ENCODE results near the gene WDFY3.
"Not testable (repeated sequence)": the region's sequence is repeated elsewhere in the genome, so short reads cannot be mapped to it uniquely, and the experiment has no call there.

The WDFY3 gene

DNA sequence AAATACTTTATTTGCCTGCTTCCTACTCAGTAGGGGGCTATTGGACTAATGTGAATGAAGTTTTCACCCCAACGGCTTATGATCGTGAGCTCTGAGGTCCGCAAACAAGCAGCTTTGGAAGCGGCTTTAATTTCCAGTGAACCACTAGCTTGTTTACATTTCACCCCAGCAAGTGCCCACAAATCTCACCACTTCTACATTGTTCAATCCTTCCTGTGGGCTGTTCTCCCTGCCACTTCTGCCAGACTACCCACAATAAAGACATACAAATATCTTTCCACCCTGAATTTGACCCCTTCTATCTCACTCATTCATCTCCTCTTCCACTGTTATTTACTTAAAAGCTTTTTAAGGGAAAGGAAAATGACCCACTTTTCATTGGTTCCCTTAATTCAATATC is 285.5 kb downstream of the WDFY3 start:
- Mint-ChIP-seq H3K27ac (no peak overlapping the region), H3K36me3 (no peaks in the 10 kb centered on the region), H3K4me3 (no peak overlapping the region), H3K9me3 (no peaks in the 10 kb centered on the region), H3K4me1 (no peaks in the 10 kb centered on the region)
- DNase-seq (ENCODE audit: low spot score in 2 of 2) (no peak), ATAC-seq (no peak)

DNA sequence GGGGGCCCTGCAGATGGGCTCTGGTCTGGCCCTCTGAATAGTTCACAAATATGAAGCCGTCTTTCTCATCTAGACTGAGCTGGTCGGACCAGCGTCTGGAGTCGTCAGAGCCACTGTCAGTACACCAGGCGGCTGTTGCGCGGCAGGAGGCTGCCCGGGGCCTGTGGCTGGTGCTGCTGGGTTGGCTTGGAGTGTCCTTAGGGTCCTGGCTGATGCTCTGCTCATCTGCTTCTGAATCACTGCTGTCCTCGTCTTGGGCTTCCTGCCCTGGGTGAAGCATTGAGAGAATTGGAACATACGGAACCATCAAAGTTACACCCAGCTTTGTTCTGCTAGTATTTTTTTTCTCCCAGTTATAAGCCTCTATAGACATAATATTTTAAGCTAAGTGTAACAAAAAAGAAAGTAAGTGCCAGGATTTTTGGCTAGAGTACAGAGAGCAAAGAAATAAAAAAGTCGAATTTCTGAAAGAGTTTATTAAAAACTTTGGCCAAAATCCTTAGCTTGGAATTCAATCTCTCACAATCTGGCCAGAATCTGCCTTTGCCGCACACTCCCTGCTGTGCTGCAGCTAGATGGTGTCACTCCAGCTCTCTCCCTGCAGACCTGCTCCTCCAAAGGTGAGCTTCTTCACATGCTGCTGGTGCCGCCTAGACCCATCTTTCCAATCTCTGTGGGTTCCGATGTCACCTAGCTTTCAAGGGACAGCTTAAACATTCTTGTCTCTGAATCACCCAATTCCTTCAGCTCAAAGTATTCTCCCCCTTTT is 287.3 kb downstream of the WDFY3 start:
- Mint-ChIP-seq H3K4me3 (no peak overlapping the region), H3K4me1 (no peaks in the 10 kb centered on the region), H3K36me3 (no peaks in the 10 kb centered on the region), H3K9me3 (no peaks in the 10 kb centered on the region), H3K27ac (no peak overlapping the region)
- ATAC-seq (no peak), DNase-seq (ENCODE audit: low spot score in 2 of 2) (no peak)

DNA sequence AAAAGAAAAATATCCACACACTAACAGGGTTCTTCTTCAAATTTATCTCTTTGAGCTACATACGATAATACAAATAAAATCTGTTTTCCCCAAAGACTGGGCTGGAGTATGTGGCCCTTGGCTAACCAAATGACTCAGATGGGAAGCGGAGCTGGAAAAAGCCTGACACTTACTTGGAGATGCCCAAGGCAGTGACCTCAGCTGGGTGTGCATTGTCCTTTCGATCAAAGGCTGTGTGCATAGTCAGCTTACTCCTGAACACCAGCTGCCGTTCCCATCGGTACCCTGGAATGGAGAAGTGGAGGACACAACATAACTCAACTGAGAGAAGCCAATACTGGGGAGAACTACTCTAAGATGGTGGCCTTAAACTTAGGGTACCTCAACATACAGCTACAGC is 288.5 kb downstream of the WDFY3 start:
- DNase-seq (ENCODE audit: low spot score in 2 of 2) = no peak
- no peaks in the 10 kb centered on the region for H3K9me3 Mint-ChIP-seq
- H3K4me1 Mint-ChIP-seq = no peaks in the 10 kb centered on the region
- H3K36me3 Mint-ChIP-seq = no peaks in the 10 kb centered on the region
- ATAC-seq = no peak
- H3K27ac Mint-ChIP-seq = no peak overlapping the region
- no peak overlapping the region for H3K4me3 Mint-ChIP-seq

DNA sequence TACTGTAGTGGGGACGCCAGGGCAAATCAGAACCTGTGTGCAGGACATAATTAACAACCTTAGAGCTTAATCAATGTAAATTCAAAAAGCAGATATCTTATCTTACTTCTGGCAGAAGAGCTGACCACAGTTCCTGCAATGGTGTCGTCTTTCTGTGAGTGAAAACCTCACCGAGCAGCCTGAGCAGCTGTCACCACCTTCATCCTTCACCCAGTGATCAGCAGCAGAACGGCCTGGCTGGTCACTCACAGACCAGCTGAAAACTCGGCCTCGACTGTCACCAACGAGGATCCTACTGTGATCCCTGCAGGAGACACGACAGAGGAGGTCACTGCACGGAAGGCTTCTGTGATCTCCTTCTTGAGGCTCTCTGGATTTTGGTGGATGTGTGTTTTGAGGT is 289.4 kb downstream of the WDFY3 start:
- H3K36me3 Mint-ChIP-seq = no peaks in the 10 kb centered on the region
- no peak for DNase-seq (ENCODE audit: low spot score in 2 of 2)
- no peak overlapping the region for H3K27ac Mint-ChIP-seq
- H3K4me3 Mint-ChIP-seq = no peak overlapping the region
- no peak for ATAC-seq
- H3K4me1 Mint-ChIP-seq = no peaks in the 10 kb centered on the region
- no peaks in the 10 kb centered on the region for H3K9me3 Mint-ChIP-seq

DNA sequence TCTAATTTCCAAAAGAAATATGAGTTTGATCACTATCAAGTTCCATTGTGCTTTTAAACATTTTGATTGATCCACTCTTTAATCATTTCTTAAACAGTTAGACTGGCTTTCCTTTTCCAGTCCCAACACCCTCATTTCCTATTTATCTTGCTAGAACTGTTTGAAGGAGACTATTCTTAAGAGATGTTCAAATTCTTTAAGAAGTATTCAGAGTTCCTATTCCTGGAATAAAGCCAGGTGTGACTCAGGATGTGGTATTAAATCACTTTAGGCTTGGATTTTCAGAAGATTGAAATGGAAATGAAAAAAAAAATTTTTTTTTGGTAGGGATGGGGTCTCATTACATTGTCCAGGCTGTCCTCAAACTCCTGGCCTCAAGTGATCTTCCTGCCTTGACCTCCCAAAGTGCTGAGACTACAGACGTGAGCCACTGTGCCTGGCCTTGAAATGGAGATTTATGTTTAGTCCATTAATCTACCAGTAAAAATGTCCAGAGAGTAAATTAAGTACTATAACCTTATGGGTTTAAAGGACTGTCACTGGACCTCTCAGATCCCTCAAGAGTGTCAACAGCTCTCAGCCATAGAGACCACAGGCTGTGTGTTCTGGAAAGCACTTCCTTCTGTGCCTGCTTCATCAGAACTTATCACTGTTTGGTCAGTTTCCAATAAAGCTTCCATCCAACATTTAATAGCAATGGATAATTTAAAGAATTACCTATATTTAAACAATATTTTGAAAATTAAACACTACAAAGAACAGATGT is 292.8 kb downstream of the WDFY3 start:
- DNase-seq (ENCODE audit: low spot score in 2 of 2) = no peak
- H3K4me1 Mint-ChIP-seq = no peaks in the 10 kb centered on the region
- no peak overlapping the region for H3K27ac Mint-ChIP-seq
- no peaks in the 10 kb centered on the region for H3K36me3 Mint-ChIP-seq
- no peak overlapping the region for H3K4me3 Mint-ChIP-seq
- ATAC-seq = no peak
- no peaks in the 10 kb centered on the region for H3K9me3 Mint-ChIP-seq

DNA sequence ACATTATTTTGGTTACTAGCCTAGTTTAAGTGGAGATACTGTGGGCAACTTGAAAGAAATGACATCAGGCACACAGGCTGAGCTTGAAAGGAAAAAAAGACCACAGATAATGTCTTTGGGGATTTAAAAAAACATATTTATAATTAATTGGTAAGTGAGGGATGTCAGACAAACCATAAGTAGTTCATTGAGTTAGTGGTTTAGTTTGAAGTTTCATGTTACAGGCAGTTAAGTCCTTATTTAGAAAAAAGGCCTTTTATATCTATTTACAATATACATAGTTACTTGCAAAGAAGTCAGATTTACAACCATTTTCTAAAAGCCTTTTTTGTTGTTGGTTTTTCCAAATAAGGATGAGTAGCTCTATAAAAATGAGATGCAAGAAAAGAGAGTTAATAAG is 294.3 kb downstream of the WDFY3 start:
- Mint-ChIP-seq H3K4me1 (no peaks in the 10 kb centered on the region), H3K36me3 (no peaks in the 10 kb centered on the region), H3K4me3 (no peak overlapping the region), H3K27ac (no peak overlapping the region), H3K9me3 (no peaks in the 10 kb centered on the region)
- DNase-seq (ENCODE audit: low spot score in 2 of 2) (no peak), ATAC-seq (no peak)

DNA sequence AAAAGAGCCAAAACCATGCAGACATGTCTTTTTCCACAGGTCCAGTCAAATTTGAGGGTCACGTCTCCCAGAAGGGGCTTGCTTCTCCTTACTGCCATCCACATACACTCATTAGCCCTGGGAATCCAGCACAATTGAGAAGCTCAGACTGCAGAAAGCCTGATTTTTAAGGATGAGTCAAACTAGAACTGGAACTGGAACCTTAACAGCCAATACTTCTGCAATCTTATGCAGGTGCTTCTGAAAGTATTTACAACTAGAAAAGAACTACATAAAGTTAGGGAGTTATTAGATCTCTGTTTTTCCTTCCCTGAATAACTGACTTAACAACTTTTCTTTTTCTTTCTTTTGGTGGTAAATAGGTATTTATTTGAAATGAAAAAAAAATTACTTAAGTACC is 297.3 kb downstream of the WDFY3 start:
- Mint-ChIP-seq H3K36me3 (no peaks in the 10 kb centered on the region), H3K4me1 (no peaks in the 10 kb centered on the region), H3K4me3 (no peak overlapping the region), H3K9me3 (no peaks in the 10 kb centered on the region), H3K27ac (no peak overlapping the region)
- no peak for ATAC-seq
- DNase-seq (ENCODE audit: low spot score in 2 of 2) = no peak

DNA sequence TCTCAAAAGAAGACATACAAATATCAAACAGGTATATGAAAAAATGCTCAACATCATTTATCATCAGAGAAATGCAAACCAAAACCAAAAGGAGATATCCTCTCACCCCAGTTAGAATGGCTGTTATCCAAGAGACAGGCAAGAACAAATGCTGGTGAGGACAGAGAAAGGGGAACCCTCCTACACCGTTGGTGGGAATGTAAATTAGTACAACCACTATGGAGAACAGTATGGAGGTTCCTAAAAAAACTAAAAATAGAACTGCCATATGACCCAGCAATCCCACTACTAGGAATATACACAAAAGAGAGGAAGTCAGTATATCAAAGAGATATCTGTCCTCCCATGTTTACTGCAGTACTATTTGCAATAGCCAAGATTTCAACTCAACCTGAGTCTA is 300.1 kb downstream of the WDFY3 start:
- Mint-ChIP-seq H3K4me1 (no peaks in the 10 kb centered on the region), H3K36me3 (no peaks in the 10 kb centered on the region), H3K9me3 (no peaks in the 10 kb centered on the region), H3K4me3 (no peak overlapping the region), H3K27ac (no peak overlapping the region)
- no peak for ATAC-seq
- DNase-seq (ENCODE audit: low spot score in 2 of 2) = no peak

DNA sequence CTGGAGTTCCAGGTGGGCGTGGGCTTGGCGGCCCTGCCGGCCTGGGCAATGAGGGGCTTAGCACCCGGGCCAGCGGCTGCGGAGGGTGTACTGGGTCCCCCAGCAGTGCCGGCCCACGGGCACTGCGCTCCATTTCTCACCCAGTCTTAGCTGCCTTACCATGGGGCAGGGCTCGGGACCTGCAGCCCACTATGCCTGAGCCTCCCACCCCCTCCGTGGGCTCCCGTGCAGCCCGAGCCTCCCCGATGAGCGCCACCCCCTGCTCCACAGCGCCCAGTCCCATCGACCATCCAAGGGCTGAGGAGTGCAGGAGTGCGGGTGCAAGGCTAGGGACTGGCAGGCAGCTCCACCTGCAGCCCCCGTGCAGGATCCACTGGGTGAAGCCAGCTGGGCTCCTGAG is 301.7 kb downstream of the WDFY3 start:
- H3K36me3 Mint-ChIP-seq; DNase-seq (ENCODE audit: low spot score in 2 of 2); ATAC-seq; H3K27ac Mint-ChIP-seq; H3K4me3 Mint-ChIP-seq; H3K9me3 Mint-ChIP-seq; H3K4me1 Mint-ChIP-seq: not testable (repeated sequence)

DNA sequence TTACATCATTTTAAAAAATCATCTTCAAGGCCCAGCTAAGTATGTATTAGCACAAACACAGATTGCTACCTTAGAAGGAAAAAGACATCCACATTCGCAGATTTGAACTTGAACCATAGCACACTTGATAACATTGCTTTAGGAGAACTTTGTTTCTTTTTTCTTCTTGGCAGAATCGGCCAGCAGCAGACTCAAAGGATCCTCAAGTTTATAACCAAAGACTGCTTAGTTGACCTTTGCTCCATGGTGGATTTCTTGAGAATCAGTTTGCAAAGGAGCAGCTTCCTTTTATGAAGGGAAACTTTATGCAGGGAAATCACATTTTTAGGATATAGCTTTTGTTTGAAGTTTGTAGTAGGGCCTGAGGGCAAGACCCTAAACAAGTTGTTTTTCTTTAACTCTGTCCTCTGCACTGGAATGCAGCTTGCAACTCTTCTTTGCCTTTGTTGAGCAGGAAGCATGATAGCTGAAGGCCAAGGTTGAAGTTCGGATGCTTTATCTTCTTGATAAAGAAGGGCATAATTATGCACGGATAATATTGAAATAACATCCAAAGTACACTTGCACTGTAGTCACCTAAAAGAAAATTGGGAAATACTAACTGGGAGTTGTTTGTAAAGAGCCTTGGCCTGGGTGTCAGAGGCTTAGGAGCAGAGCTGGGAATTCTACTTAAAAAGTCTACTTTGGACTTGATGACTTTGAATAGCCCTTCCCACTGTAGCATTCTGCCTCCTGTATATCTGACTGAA is 305.1 kb downstream of the WDFY3 start:
- Mint-ChIP-seq H3K27ac (no peak overlapping the region), H3K4me3 (no peak overlapping the region), H3K9me3 (peaks cover 8% of the 10 kb centered on the region), H3K4me1 (no peaks in the 10 kb centered on the region), H3K36me3 (no peaks in the 10 kb centered on the region)
- ATAC-seq (no peak), DNase-seq (ENCODE audit: low spot score in 2 of 2) (no peak)

DNA sequence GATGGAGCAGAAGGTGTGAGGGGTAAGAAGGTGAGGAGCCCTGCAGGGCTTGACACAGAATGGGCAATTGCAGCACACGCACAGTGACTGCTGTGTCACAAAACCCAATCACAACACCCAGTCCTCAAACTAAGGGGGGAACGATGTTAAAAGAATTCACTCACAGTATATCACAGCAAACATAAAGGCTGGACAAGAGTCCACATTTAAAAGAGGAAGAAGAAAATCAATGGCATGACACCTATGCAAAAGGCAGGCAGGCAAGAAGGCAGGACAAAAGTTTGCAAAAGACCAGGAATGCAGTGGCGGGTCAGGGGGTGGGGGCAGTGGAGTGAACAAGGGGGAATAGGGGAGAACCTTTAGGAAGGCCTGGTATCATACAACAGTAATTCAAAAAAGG is 305.9 kb downstream of the WDFY3 start:
- Mint-ChIP-seq H3K4me3 (no peak overlapping the region), H3K4me1 (no peaks in the 10 kb centered on the region), H3K36me3 (no peaks in the 10 kb centered on the region), H3K27ac (no peak overlapping the region), H3K9me3 (peaks cover 8% of the 10 kb centered on the region)
- no peak for DNase-seq (ENCODE audit: low spot score in 2 of 2)
- ATAC-seq = no peak

DNA sequence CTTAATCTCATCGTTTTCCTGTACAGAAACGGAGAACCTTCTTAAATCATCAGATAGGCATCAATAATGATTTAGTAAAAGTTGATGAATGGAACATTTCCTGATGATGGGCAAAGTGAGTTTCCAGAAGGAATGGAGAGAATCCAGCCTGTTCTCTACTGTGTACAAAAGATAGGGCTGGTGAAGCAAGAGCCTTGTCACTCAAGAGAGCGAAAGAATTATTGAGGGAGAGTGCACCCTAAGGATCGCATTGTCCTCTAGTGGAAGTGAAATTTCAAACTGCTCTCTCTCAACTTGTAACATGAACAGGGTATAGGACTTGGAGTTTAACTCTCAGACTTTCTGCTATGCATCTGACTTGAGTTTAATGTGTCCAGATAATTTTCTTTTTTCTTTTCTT is 314.0 kb downstream of the WDFY3 start:
- Mint-ChIP-seq H3K4me3 (no peak overlapping the region), H3K27ac (no peak overlapping the region), H3K36me3 (no peaks in the 10 kb centered on the region), H3K4me1 (no peaks in the 10 kb centered on the region), H3K9me3 (peaks cover 3% of the 10 kb centered on the region)
- DNase-seq (ENCODE audit: low spot score in 2 of 2) (no peak), ATAC-seq (no peak)

DNA sequence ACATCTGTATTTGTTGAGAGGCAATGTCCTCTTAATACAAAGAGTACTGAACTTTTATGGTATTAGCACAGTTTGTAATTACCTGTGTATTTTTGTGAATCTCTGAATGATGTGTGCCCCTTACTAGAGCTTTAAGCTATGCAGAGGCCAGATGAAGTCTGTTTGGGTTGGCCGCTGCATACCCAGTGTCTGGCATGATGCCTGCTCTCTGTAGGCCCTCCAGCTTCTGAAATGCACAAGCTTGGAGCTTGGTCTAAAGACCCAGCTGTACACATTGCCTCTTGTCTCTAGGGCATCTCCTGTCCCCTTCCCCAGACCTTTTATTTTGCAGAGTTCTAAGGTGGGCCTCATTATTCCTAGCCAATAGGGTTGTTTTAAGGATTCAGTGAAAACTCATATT is 315.0 kb downstream of the WDFY3 start:
- Mint-ChIP-seq H3K27ac (no peak overlapping the region), H3K4me3 (no peak overlapping the region), H3K4me1 (no peaks in the 10 kb centered on the region), H3K9me3 (peaks cover under 1% of the 10 kb centered on the region), H3K36me3 (no peaks in the 10 kb centered on the region)
- ATAC-seq = no peak
- no peak for DNase-seq (ENCODE audit: low spot score in 2 of 2)

DNA sequence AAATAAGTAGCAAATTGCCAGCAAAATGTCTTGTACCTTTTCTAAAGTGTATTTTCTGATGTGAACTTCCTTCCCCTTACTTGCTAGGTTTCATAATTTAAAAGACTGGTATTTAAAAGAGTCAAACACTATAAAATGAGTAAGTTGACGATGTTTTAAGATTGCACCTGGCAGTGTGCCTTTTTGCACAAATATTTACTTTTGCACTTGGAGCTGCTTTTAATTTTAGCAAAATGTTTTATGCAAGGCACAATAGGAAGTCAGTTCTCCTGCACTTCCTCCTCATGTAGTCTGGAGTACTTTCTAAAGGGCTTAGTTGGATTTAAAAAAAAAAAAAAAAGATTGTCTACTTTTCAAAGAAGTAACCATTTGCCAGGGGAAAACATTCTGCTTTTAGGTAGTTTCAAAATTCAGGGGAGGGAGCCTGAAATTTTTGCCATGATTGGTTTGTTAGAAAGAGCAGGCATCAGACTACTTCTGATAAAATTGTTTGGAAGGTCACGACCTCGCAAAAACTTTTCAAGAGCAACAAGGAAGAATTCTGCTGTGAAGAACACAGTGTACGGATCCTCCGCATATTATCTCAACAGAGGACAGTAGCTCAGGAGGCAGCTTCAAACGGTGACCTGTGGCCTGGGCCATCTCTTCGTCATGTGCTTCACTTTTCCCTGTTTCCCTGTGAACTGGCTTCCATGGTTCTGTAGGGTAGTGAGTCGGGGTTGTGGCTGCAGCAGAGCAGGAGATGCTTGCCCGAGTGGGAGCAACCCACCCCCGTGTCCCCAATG is 317.4 kb downstream of the WDFY3 start:
- Mint-ChIP-seq H3K27ac (no peak overlapping the region), H3K9me3 (no peaks in the 10 kb centered on the region), H3K4me3 (no peak overlapping the region), H3K36me3 (no peaks in the 10 kb centered on the region), H3K4me1 (no peaks in the 10 kb centered on the region)
- no peak for ATAC-seq
- no peak for DNase-seq (ENCODE audit: low spot score in 2 of 2)

DNA sequence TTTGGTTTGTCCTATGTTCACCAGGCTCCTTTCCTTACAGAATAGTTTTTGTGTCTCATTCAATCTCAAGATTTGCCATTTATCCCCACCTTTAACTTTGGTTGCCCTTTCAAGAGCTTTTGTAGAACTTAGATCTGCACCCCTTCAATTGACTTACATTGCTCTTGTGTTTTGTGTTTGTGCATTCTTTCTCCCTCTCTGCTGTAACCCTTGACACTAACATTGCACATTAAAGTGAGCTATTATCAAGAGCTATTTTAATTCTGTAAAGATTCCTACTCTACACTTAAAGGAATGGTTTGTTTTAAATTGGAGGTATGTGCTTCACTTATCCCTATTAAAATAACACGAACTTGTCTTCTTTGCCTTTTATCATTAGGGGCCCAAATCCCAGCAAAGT is 318.3 kb downstream of the WDFY3 start:
- Mint-ChIP-seq H3K36me3 (no peaks in the 10 kb centered on the region), H3K27ac (no peak overlapping the region), H3K4me3 (no peak overlapping the region), H3K4me1 (no peaks in the 10 kb centered on the region), H3K9me3 (no peaks in the 10 kb centered on the region)
- DNase-seq (ENCODE audit: low spot score in 2 of 2) (no peak), ATAC-seq (no peak)
